Amygdala (tissue), 56 donors: ENCODE measurements around the gene CDK19.
"Not testable (repeated sequence)": the region's sequence is repeated elsewhere in the genome, so short reads cannot be mapped to it uniquely, and the experiment has no call there.

Source experiments
- DNase-seq, 56 donors: peaks; one replicate each; lab custom pipeline; 2025; lab: John Stamatoyannopoulos, UW

Gene CDK19

DNA sequence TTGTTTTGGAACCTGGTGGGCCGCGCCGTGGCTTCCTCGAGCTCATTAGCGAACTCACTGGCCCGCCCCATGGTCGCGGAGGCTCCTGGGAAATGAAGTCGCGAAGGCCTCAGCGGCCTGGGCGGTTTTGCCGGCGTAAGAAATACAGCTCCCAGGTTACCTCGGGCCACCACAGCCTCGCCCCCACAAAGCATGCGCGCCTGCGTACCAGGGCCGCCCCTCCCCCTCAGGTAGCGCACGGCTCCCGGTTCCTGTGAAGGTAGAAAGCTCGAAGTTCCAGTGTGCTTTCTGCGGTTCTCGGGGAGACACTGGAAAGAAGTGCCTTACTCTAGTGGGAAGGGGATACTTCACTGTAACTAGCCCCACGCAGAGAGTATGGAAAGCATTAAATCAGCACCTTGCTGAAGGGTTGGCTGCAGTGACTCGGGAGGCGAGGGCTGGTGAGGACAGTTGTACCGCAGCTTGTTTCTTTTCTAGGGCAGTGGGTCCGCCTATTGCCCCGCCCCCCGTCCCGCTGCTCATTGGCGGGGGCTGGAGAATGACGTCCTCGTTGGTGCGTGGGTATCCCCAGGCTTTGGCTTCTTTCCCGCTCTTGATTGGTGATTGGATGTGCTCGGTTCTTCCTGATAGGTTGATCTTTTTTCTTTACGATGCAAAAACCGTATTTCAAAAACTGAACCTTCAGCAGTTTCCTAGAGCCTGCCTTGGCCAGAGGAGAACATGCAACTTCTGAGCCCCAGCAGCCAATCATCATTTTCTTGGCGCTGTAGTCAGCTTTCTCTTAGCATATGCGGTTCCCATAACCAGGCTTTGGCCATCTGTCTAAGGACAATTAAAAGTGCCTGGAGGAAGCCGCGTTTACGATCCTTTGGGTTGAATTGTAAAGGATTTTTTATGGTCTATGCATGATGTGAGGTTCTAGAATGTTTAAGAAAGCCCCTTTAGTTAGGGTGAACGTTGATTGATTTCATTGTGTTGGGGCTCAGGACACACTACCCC, at the start of gene CDK19:
CDK19 (minus strand) TSS at position 59 of the 999 bp plus-strand sequence. CDS start 333 bp downstream, outside the sequence.
- peak; percentile 69 to 98 (median 95) for DNase-seq

DNA sequence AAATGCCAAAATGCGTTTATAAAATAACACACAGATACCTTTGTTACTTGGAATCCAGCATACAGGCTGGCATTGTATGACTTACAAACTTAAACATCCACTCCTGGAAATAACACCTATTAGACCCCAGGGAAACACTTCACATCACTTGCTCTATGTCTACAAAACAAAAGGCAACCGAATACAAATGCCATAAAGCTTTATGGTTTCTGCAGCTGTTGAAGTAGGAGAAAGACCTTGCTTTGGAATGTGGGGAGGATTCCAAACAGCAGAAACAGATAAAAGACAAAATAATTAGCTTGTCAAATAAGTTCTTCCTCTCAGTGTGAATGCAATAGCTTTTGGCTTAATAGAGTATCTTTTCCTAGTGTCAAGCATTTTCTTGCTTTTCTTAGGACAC, 49.6 kb upstream of the CDK19 start:
- DNase-seq, result no peak

DNA sequence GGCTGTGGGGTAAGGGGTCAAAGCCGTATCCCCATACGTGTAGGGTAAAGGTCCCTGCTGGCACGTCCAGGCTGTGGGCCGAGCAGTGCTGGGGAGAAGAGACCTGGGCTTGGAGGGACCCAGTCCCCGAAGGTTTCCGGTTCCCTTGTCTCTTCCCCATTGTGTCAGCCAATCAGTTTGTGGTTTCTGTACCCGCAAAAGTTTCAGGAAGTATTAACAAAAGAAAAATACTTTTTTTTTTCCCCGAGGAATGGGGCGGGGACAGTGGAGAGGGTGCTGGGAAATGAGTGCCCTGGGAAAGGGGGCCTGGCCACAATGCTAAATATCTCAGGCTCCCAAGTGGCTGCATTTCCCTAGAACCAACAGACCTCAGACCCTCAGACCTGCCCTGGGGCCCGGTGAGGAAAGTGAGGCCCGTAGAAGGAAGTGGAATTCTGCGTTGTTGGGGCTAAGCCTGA, 44.1 kb upstream of the CDK19 start:
- DNase-seq, result peak in 3 of 56 donors; percentile 1 to 22 (median 16)

DNA sequence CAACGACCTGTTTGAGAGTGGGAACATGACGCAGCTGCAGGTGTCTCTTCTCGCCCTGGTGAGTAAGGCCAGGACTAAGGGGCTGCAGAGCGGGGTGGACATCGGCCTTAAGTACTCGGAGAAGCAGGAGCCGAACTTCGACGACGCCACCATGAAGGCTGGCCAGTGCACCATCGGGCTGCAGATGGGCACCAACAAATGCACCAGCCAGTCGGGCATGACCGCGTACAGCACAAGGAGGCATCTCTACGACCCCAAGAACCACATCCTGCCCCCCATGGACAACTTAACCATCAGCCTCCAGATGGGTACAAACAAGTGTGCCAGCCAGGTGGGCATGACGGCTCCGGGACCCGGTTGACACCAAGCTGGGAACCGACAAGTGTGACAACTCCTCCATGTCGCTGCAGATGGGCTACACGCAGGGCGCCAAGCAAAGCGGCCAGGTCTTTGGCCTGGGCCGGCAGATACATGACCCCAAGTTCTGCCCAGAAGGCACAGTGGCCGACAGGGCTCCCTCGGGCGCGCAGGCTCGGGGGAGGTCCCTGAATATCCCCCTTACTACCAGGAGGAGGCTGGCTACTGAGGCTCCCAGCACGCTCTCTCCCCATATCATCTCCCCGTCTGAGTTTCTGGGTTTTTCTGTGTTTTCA, 43.4 kb upstream of the CDK19 start:
- DNase-seq, result no peak

DNA sequence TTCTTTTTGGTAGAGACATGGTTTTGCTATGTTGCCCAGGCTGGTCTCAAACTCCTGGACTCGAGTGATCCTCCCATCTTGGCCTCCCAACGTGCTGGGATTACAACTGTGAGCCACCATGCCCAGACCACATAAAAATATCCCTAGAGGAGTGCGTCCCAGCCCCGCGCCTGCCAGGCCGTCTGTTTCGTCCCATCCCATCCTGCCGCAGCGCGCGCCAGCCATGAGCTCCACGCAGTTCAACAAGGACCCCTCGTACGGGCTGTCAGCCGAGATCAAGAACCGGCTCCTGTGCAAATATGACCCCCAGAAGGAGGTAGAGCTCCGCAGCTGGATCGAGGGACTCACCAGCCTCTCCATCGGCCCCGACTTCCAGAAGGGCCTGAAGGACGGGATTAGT, 42.7 kb upstream of the CDK19 start:
- DNase-seq, result no peak

DNA sequence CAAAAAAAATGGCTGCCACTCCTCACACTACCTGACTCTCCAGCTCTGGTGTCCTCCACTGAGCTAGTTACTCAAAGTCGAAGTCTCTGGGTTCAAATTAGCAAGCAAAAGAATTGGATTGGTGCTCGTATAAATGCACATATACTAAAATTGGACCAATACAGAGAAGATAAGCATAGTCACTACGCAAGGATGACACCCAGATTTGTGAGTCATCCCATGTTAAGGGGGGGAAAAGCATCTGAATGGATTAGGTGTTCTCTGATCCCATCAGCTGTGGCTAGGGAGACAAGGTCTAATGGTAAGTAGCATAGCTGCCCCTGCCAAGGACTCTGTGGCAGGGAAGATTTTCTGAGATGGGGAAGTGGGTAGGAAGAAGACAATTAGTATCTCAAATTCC, 41.0 kb upstream of the CDK19 start:
- no peak for DNase-seq

DNA sequence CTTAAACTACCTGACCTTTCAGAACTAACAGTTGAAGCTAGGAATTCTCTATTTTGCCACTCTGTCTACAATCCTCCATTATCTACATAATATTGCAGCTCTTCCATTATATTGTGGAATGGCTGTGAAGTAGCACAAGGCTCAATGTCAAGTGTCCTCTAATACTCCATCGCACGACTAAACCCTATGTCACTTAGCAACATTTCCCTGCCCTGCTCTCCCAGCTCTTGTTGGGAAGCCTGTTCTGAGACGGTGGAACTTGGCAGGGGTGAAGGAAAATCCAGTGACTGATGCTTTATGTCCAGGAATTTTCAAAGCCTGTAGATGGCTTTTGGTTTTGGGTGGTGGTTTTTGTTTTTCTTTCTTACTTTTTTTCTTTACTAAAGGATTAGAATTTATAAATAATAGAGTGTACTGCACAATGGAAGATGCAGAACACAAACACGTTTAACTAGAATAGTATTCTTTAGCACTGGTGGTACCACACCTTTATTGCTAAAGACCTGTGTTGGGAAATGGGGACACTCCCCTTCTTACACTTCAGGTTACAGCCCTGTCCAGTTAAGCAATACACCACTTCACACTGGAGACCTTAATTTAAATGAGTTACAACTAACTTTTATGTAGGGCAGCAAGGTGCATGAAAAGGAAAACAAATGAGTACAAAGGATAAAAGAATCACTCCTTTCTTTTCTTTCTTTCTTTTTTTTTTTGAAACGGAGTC, 38.6 kb upstream of the CDK19 start:
- no peak for DNase-seq

DNA sequence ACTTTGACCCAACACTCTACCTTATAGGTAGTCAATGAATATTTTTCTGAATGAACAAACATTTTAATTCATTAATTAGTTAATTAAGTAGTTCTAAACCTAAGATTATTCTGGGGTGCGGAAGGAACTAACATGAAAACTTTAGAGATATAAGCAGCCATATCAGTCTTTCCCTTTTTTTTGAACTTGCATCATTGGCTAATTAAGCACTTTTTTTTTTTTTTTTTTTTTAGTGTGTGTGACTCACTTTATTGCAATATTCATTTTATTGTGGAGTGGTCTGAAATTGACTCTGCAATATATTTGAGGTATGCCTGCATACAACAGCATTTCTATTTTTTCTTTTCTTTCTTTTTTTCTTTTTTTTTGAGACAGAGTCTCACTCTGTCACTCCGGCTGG, 37.5 kb upstream of the CDK19 start:
- no peak for DNase-seq

DNA sequence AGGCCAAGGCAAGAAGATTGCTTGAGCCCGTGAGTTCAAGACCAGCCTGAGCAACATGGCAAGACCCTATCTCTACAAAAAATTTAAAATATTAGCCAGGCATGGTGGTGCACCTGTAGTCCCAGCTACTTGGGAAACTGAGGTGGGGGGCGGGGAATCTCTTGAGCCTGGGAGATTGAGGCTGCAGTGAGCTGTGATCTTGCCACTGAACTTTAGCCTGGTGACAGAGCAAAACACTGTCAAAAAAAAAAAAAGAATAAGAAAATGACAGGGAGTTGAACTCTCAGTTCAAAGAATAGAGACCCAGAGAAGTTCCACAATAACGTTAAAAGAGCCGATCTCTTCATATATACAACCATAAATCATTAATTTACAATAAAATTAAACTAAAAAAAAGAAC, 34.5 kb upstream of the CDK19 start:
- DNase-seq, result no peak

DNA sequence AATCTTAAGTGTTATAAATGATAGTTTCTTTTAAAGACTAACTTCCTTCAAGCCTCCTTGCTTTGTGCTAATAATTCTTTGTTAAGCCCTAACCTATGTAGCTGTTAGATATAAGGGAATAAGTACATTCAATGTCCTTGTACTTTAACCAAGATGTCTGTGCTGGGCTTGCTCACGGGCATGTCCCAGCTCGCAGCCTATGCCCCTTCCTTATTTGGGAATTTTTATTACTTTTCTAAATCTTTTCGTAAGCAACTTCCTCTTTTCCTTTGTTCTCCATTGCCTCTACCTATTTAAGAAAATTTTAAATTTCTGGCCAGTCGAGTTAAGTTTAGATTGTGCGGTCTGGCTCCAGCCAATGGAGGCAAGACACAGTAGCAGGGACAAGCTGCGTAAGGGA, 26.0 kb upstream of the CDK19 start:
- no peak for DNase-seq

DNA sequence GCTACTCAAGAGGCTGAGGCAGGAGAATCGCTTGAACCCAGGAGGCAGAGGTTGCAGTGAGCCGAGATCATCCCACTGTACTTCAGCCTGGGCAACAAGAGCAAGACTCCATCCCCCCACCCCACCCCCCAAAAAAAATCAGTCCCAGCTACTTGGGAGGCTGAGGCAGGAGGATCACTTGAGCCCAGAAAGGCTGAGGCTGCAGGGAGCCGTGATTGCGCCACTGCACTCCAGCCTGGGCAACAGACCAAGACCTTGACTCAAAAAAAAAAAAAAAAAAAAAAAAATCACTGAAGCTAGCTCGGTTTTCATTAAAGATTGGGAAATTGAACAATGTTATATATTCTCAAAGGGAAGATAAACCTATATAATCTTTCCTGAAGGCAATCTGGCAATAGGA, 20.5 kb upstream of the CDK19 start:
- not testable (repeated sequence) for DNase-seq

DNA sequence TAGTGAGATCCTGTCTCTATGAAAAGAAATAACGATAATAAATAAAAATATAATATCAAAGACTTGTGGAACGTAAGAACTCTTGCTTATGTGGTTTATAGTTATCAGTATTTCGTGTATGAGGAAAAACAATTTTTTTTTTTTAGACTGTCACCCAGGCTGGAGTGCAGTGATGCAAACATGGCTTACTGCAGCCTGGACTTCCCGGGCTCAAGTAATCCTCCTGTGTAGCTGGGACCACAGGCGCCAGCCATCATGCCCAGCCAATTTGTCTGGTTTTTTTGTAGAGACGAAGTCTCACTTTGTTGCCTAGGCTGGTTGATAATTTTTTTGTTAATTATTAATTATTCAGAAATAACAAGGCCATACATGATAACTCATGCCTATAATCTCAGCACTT, 18.6 kb upstream of the CDK19 start:
- no peak for DNase-seq

DNA sequence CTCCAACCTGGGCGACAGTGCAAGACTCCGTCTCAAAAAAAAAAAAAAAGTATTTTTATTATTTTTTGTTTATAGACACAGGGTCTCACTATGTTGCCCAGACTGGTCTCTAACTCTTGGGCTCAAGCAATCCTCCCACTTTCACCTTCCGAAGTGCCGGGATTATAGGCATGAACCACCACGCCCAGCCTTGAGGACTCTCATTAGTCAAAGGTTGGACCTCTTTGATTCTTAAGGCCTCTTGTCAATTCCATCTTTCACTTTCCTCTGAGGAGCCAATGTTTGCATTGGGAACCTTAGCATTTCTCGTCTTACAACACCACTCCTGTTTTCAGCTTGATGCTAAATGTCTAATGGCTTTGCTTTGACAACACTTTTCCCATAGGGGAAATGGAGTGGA, 16.1 kb upstream of the CDK19 start:
- DNase-seq, result no peak

DNA sequence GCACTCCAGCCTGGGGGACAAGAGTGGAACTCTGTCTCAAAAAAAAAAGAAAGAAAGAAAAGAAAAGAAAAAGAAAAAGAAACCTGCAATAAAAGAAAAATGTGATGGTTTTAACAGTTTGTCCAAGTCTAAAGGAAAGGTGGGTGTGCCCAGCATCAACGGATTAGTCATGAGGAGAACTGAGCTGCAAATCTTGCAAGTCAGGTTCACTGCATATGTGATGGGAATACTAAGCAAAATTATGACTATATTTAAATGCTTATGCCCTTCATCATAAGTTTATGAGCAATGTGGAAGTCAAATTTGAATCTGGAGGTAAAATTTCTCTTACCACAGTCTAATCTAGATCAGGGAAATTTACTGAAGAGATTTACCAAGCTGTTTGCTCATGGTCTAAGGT, 13.1 kb upstream of the CDK19 start:
- DNase-seq, result peak in 3 of 56 donors; percentile 3 to 13 (median 7)

DNA sequence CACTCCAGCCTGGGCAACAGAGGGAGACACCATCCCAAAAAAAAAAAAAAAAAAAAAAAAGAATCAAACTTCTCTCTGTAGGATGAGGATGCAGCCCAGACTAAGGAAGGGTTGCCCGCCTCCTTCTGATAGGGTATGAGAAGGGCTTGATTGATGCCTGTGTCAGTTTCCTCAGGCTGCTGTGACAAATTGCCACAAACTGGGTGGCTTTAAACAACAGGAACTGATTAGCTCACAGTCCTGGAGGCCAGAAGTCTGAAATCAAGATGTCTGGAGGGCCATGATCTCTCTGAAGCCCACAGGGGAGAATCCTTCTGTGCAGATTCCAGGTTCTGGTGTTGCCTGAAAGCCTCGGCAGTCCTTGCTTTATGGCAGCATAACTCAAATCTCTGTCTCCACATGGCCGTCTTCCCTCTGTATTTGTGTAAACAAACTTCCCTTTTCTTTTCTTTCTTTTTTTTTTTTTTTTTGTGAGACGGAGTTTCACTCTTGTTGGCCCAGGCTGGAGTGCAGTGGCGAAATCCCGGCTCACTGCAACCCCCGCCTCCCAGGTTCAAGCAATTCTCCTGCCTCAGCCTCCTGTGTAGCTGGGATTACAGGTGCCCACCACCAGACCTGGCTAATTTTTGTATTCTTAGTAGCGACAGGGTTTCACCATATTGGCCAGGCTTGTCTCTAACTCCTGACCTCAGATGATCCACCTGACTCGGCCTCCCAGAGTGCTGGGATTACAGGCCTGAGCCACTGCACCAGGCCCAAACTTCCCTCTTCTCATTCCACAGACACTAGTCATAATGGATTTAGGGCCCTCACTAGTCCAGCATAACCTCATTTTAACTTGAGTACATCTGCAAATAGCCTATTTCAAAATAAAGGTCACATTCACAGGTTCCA, 11.2 kb upstream of the CDK19 start:
- DNase-seq, result peak in 1 of 56 donors; percentile 10

DNA sequence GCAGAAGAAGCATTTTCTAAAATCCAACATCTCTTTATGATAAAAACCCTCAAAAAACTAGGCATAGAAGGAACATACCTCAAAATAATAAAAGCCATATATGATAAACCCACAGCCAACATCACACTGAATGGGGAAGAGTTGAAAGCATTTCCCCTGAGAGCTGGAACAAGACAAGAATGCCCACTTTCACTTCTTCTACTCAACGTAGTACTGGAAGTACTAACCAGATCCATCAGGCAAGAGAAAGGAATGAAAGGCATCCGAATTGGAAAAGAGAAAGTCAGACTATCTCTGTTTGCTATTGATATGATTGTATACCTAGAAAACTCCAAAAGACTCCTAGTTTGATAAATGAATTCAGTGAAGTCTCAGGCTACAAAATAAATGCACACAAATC, 7.9 kb upstream of the CDK19 start:
- DNase-seq, result no peak

DNA sequence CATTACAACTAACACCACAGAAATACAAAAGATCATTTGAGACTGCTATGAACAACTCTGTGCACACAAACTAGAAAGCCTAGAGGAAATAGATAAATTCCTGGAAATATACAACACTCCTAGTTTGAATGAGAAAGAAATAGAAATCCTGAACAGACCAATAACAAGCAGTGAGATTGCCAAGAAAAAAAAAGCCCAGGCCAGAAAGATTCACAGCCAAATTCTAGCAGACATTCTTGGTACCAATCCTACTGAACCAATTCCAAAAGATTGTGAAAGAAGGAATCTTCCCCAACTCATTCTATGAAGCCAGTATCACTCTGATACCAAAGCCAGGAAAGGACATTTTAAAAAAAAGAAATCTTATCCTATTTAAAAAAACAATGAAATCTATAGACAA, 7.0 kb upstream of the CDK19 start:
- no peak for DNase-seq

DNA sequence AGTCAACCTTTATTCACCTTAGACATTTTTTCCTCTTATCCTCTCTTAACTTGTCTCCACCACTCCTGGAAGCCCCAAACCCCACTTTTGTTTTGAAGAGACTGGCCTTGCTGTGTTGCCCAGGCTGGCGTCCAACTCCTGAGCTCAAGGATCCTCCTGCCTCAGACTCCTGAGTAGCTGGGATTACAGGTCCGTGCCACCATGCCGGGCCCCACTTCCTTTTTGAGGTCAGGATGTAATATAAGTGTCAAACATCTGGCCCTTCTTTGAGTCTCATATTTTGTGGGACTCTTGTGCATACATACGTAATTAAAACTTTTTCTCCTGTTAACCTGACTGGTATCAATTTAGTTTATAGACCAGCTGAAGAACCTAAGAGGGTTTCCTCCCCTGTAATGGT, 1.4 kb upstream of the CDK19 start:
- DNase-seq, result no peak

DNA sequence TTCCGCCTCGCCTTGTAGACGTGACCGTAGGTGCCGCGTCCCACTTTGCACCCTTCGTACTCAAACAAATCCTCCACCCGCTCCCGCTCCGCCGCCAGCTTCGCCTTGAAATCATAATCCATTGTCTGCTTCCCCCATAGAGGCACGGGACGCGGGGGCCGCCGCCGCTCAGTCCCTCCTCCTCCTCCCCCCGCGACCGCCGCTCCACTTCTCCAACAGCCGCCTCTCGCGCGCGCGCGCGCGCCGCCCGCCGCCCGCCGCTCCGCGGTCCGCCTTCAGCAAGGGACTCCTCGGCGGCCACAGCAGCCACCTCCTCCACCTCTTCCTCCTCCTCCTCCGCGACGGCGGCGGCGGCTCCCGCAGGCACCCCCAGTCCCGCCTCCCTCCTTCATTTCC, 256 bp downstream of the CDK19 start:
- DNase-seq, result peak in 2 of 56 donors; percentile 74 to 89
